HG03066 (cell line): ENCODE data around the gene CCL19.

Experiments
- ATAC-seq: cut with Tn5 transposase; IDR thresholded peaks from one replicate; pipeline ENCODE4 v1.9.1; 2021; ENCODE audit warnings: low read depth; ENCODE audit not compliant: unreplicated experiment

The CCL19 gene

DNA sequence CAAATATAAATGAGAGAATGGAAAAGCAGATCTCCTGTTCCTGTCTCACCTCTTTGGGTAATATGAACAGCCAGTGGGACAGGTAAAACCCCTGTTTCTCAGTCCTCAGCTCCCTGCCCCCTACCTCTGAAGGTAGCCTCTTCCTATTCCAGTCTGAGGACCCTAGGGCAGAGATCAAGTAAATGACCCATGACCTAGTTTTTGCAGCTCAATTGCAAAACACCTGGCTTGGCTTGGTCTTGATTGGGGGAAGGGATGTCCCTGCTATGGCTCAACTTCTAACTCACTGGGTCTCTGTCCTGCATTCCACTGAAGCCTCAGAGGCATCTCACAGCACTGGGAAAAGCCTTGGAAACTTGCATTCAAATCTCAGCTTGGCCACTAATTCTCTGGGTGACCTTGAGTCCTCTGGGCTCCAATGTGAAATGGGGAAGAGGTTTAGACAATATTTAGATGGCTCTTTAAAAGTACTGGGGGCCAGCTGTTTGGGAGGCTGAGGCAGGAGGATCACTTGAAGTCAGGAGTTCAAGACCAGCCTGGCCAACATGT, 46.2 kb downstream of the CCL19 start:
- no peak for ATAC-seq

DNA sequence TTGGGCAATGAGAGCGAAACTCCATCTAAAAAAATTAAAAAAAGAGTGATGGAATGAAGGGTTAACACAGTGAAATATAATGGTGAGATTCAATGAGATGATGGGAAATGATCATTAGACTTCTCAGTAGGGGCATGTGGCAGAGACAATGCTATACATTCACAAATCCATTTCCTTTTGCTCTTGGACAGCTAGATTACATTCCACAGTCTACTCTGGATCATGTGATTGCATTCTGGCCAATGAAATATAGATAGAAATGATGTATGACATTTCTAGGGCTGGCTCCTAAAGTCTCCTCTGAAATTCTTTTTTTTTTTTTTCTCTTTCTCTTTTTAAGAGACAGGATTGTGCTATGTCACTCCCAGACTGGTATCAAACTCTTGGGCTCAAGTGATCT, 48.4 kb downstream of the CCL19 start:
- ATAC-seq = no peak
